ENCODE data around the gene LKAAEAR1.

The LKAAEAR1 gene

DNA sequence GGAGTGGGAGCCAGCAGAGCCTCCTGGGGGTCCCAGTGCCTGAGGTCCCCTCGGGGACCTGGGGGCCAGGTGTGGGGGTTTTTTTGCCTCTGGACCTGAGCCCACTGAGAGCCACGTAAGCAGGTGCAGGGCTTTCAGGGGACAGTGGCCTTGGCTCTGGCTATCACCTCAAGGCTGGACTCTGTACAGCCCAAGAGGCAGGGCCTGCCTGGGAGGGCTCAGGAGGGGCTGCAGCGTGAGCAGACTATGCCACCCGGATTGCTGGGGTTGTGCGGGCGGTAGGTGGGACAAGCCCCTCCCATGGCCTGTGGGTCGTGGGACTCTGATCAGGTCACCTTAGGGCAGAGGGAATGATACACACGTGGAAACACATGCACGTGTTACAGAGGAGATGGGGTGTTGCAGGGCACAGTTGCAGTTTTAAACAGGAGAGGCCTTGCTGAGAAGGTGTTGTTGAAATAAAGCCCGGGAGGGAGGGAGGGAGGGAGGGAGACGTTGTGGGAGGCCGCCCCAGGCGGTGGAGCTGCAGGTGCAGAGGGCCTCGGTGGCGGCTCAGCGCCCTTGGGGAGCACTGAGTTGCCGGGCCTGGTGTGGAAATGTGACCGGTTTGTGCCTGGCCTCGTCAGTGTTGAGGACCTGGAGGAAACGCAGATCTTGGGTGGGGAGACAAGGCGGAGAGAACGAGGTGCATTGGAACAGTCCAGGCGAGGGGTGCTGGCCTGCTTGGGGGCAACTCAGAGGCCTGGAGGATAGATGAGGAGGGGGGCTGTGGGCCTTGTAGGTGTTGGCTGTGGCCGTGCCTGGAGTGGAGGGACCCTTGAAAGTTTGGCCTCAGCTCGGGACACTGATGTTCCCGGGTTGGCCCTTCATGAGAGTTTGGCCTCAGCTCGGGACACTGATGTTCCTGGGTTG, 18.9 kb downstream of the LKAAEAR1 start:
- peak; percentile 82 for DNase-seq (ENCODE audit: low spot score)

DNA sequence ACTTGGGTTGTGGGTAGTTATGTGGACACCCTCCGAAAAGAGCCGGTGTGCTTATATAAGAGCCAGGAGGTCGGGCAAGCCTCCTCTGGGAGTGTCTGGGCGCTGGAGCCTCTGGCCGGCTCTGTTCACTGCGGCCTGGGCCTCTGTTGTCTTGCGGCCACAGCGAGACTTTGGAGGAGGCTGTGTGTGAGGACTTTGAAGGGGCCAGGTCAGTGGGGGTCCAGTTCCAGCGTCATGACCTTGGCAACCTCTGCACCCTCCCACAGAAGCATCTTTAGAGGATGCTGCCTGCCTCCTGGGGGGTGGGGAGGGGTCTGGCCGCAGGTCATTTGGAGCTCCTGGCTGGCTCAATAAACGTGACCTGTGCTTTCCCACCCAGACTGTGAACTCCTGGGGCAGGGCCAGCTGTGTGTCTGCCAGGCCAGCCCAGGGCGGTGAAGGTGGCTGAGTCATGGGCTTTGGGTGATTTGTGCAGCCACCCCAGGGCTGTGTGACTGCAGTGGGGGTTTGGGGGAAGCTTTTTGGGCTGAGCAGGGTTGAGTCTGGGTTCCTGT, 20.0 kb downstream of the LKAAEAR1 start:
- DNase-seq (ENCODE audit: low spot score), result no peak

DNA sequence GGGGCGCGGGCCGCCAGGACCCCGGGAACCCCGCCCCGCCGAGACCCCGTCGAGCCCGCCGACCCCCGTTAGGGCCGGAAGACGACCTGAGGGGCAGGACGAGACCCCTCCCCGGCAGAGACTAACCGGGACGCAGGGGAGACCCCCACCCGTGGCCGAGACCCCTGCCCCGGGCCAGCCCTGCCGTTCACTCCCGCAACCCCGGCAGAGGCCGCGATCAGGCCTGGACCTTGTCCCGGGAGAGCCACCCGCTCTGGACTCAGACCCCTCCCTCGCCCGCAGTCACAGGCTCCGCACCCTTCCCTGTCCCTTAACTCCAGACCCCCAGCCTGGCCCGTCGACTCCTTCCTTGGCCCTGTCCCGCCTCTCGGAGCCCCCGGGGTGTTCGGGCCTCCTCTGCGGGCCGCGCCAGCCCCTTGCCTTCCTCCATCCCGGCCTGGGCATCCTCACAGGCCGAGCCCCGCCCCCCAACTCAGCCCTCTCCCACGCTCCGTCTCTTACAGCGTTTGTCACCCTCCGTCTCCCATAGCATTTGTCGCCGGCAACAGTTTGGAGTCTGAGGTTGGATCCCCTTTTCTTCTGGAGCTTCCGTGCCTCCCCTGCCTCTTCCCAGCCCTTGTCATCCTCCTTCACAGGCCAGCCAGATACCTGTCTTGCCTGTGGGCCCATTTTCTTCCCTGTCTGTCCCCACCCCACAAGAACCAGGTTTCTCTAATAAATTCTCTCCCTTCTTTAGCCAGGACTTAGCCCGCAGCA, 20.6 kb downstream of the LKAAEAR1 start:
- no peak for DNase-seq (ENCODE audit: low spot score)

DNA sequence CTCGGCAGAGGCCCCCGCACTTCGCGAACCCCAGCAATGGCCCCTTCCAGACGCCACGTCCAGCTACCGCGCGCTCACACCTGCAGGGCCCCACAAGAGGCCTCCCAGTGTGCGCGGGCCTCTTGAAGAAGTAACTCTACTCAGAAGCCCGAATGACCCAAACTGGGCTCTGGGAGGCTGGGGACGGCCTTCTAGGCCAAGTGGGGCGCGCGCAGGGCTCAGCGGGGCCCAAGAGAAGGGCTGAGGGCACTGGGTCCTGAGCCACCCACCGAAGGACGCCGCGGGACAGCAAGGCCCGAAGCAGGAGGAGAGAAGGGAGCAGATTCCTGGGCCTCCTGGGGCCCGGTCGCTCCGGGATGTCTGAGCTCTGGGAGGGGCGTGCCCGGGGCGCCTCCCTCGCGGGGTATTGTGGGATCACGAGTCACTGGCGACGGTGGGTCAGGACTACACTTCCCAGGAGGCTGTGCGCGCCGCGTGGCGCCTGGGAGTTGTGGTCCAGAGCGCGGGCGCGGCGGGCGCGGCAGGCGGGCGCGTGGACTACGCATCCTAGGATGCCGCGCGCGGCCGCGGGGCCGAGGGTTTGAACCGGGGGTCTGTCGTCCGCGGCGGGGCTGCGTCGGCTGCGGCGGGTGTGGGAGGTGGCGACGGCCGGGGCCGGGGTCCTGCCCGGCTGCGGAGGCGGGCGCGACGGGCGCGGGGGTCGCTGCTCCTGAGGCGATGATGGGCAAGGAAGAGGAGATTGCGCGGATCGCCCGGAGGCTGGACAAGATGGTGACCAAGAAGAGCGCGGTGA, 21.4 kb downstream of the LKAAEAR1 start, which contains the start of gene TCEA2:
TCEA2 (plus strand) TSS at position 603 of the 793 bp plus-strand sequence; CDS start at position 718, 115 bp downstream.
- peak; percentile 93 for DNase-seq (ENCODE audit: low spot score)

DNA sequence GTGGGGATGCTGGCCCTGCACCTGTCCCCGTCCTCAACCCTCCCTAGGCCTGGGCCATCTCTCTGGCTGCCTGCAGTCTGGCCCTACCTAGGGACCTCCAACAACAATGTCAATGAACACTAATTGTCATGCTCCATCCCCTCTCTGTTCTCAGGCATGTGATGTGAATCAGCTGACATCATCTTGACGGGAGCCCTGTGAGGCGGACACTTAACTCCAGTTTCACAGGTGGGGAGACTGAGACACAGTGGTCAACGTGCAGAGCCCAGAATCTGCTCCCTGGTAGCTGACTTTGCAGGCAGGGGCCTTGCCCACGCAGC, 22.0 kb downstream of the LKAAEAR1 start:
- no peak for DNase-seq (ENCODE audit: low spot score)

DNA sequence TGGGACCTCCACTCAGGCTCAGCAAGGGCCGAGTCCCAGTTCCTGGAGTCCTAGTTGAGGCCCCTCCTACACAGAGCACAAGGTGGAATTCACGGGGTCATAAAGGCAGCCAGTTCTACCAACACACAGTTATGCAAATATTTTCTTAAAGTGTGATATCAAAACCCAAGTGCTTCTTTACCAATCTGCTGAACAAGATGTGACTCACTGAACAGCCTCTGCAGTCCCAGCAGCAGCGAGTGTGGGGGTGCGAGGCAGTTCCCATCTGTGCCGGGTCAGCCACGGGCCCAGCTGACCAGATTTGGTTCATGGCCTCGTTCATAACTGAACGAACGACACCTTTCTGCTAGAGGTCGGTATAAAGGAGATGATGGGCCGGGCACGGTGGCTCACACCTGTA, 25.7 kb downstream of the LKAAEAR1 start:
- peak; percentile 55 for DNase-seq (ENCODE audit: low spot score)

DNA sequence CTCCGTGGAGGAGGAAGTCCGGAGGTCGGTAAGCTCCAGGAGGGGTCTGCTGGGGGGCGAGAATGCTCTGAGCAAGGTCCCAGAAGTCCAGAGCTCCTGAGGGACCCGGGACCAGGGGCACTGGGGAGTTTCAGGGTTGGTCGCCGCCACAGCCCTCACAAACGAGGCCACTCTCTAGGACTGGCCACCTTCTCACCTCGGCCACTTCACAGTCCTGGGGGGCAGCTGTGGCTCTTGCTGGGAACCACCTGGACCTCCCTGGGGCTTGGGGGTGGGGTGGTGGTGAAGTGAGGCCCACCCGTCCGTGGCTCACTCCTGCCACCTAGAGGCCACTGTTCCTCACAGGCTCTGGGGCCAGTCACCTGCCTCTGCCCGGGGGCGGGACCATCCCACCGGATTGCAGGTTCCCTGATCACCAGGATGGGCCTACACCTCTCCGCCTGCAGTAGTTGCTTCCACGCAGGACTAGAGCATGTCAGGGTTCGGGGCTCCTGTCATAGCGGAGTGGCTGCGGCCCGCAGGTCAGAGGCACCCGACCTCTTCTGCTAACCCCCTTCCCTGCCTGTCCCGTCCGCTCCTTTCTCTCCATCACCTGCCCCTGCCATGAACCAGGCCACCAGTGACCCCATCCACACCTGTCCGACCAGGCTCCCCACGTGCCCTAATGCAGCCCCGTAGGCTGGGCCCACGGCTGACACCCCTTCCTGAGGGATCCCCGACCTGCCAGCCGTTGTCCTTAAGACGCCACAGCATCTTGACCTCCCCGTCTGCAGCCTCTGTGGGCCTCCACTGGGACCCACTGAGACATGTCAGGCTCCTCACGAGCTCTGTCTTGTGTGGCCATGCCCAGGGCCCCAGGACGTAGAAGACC, 26.3 kb downstream of the LKAAEAR1 start:
- DNase-seq (ENCODE audit: low spot score), result peak; percentile 80

DNA sequence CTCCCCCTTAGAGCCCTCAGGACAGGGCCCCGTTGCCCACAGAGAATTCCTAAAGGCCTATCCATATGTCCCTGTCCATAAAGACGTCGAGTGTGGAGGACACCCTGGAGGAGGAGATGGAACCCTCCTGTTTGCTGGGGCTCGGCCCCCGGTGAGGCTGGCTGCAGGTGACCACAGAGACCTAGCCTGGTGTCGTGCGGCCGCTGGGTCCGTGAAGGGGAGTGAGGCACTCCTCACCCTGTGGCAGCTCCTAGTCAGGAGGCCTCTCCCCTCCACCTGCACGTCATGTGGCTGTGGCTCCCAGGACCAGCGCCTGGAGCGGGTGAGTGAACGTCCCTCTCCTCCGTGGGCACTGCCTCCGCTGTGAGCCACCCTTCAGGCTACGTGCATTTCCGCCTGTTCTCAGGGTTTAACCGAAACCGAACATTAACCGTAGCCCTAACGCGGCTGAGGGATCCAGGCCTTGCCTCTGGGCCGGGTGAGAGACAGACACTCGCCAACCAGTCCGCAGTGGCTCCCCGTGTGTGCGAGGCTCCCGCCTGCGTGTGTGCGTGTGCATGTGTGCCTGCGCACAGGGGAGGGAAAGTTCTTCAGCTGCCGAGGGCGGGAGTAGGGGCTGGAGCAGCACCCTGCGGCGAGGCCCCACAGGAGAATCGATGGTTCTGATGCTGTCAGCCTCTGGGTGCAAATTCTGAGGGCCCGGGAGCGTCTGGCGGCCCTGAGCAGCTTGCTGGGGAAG, 27.1 kb downstream of the LKAAEAR1 start:
- peak; percentile 61 for DNase-seq (ENCODE audit: low spot score)

DNA sequence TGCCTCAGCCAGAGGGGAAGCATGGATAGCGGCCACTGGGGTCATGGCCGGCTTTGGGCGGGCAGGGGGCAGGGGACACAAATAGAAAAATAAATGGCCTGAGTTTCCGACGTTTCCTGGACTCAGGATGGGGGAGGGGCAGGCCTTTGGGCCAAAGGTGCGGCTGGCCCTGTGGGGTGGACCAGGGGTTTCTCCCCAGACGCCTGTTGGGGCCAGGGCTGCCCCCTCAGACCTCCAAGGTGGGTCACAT, 27.6 kb downstream of the LKAAEAR1 start:
- no peak for DNase-seq (ENCODE audit: low spot score)

DNA sequence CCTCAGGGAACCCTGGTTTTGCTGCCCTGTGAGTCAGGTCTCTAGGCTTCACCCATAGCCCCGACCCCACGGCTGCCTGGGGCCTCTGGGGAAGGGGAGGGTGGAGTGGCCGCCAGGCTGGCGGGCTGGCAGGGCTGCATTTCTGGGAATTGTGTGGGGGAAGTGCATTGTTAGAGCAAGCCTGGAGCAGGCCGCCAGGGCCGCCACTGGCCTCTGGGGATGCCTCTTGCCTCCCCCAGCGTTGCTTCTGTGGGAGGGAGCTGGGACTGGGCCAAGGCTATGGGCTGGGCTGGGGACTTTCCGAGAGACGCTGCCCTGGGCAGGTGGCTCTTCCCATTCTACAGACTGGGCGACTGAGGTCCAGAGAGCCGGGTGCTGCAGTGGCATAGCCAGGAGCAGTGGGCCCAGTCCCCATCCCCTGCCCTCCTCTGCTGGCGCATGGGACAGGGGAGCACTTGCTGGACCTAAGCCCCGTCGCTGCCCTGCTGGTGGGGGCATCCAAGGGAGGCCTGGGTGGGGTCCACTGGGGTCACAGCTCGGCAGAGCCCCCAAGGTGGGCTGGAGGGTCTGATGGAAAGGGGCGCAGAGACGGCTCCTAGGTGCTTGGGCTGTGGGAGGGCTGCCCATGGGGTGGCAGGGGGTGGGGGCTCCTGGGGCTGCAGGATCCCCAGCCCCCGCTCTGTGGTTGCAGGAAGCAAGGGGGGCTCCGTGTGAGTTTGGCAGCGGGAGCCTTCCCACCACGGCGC, 28.1 kb downstream of the LKAAEAR1 start:
- no peak for DNase-seq (ENCODE audit: low spot score)

DNA sequence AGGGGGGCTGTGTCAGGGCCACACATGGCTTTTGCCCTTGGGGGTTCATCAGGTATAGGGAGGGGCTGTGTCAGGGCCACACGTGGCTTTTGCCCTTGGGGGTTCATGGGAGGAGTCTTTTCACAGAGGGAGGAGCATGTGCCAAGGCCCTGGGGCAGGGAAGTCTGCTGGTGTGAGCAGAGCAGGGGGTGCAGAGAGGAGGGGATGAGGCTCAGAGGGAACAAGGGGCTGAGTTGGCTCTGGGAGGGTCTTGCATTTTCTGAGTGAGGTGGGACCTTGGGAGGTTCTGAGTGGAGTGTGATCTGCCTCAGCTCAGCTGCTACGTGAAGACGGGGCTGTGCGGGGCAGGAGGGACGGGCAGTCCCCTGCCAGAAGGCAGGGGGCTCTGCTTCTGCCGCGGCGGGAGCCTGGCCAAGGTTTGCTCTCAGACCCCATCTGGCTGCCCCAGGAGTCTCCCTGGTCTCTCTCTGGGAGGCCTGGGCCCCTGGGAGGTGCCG, 28.8 kb downstream of the LKAAEAR1 start:
- no peak for DNase-seq (ENCODE audit: low spot score)

DNA sequence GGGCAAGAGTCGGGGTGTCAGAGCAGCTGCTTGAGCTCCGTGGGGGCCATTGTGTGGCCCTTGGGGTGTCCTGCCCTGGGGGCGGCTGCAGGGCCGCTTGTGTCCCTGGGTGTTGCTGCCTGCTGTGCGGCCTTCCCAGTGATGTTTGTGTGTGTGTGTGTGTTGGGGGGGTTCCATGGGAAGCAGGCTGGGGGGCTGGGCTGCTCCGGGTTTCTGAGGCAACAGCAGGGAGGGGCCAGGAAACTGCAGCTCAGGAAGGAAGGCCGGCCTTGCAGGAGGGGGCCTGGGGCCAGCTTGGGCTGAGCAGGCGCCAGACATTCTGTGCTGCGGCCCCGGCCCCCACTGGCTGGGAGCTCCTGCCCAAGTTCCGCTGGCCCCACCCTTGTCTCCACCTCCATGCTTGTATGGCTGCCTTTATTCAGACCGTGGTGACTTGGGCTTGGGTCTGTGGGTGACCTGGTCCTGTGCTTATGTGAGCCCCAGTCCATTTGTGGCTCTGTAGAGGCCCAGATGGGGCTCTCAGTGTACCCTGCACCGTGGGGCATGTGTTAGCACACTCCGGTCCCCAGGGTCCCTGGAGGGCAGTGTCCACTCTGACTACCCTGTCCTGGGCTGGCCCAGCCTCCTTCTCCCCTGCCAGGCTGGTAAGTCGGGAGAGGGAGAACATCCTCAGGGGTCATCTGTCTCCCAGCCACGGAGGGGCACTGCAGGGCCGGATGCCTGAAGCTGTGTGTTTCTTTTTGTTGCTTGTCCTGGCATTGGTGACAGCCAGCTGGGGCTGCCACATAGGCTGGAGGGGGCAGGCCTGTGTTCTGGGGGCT, 30.1 kb downstream of the LKAAEAR1 start:
- DNase-seq (ENCODE audit: low spot score), result peak; percentile 50

DNA sequence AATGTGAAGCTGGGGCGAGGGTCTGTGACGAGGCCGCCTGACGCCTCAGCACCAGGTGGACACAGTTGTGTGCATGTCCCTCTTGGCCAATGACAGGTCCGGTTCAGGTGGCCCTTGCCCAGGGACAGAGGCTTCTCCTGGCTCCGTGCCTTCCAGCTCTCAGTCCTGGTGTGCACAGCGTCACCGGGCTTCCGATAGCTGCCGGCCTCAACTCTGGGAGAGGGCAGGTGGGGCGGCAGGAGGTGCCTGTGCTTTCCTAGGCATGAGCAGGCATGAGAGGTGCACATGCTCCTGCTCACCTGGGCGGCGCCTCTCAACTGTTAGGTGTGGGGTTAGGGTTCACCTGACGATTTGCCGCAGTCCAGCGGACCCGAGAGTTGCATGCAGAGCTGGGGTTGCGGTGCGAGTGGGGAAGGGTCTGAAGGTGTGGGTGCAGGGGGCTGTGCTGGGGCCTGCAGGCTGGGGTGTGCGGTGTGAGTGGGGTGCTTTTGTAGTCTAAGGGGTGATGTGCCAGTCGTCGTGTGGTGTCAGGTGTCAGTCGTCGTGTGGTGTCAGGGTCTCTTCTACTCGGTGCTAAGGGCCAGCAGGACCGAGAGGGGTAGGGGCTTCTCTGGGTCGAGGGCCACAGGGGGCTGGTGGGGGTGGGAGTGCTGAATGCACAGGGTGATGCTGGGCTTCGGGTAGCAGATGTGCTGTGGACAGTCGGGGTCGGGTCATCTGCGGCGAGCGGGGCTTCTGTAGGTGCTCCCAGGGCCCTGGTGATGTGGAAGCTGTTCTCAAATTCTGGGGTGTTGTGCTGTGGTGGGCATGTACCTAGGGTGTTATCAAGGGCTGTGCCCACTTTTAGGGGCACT, 31.0 kb downstream of the LKAAEAR1 start:
- no peak for DNase-seq (ENCODE audit: low spot score)

DNA sequence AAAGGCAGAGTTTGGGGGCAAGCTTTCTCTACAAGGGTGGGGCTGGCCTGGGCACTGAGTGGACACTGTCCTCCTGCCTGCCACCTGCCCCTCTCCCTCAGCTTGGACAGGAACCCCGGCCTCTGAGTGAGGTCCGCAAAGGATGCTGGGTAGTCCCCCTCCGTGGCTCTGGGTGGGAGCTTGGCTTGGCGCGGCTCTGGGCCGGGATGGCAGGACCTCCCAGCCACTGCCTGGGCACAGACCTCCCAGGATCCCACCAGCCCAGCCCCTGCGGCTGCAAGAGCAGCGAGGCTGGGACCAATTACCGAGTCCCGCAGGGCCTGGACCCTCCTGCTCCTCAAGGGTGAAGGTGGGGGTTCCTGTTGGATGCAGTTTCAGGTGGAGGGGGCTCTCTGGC, 31.9 kb downstream of the LKAAEAR1 start:
- no peak for DNase-seq (ENCODE audit: low spot score)

DNA sequence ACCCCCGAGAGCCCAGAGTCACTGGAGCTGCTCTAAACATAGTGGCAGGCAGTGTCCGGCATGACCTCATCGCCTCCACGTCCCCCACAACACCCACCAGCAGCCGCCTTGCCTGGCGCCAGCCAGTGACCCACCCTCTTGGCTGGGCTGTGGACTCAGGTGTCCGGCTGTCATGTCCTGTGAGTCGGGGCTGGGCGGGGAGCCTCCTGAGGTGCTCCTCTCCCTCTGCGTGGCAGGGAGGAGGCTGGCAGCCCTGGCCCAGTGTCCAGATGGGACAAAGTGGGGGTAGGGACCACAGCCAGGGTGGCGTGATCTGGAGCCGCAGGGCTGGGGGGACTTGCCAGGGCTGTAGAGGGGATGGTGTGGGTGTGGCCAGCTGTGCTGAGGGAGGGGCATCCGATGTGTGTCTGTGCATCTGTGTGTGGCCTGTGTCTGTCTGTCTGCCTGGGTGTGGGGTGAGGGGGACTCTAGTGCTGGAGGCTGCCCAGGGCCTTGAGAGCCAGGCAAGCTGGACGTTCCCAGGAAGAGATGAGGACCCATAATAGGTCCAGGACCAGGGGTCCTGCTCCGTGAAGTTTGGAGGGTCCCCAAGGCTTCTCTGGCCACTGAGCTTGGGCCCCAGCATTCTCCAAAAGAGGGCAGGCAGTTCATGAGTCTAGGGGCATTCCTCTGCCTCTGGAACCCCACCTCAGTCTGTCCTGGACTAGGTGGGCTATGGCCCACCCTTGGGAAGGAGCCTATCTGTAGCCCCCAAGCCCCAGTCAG, 32.5 kb downstream of the LKAAEAR1 start:
- no peak for DNase-seq (ENCODE audit: low spot score)

DNA sequence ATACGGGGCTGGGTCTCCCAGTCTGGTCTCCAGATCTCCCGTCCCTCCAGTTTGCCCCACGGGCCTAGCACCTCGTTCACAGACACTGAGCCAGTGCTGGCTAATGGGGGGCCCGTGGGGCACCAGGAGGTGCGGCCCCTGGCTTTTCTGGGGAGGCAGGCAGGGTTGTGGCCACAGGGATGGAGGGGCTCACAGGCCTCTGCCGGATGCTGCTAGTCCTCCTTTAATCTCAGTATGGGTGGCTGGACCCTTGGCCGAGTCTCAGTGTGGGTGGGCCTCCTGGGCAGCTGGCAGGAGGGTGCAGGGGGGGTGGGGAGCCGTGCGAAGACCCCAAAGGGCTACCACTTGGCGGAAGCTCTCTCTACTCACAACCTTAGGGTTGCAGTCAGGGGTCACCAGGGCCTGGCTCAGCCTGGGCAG, 33.2 kb downstream of the LKAAEAR1 start:
- no peak for DNase-seq (ENCODE audit: low spot score)
